DMS53 treated with DMSO at 0.1 percent for 48 hours (cell line): ENCODE measurements around the gene ZNF197.
"Not testable (repeated sequence)": the region's sequence is repeated elsewhere in the genome, so short reads cannot be mapped to it uniquely, and the experiment has no call there.

ENCODE experiments used
- DNase-seq: peaks from one replicate; lab custom pipeline; 2025; ENCODE audit not compliant: unreplicated experiment; lab: John Stamatoyannopoulos, UW

The ZNF197 gene

DNA sequence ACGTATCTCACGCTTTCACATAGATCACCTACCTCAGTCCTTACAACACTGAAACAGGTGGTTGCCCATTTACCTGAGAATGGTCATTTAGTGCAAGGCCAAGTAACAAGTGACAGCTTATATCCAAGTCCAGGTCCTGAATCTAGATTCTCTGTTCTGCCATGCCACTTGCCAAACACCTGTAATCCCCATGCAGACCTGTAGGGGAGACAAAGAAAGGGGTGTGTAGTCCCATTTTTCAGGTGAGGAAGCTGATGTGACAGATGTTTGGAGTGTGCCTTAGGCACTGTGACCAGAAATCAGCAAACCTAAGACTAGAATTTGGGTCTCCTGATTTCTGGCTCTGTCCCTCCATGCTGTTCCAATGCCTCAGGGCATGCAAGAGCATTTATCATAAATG lies 36.4 kb downstream of the ZNF197 start:
- DNase-seq: no peak

DNA sequence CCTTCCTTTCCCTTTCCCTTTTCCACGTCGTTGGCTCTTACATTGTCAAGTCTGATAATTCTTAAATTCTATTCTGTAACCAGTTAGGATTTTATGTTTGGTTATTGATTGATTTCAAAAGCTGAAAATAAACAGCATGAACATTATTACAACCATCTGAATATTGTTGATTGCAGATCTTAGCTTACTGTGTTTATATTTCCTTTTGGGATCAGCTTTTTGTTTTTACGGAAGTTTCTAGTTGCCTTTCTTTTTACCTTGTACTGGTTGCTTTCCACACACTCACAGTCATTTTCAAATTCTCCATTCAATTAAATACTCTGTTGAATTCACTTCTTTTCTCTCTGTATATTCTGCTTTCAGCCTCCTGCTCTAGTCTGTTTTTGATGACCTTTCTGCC lies 40.3 kb downstream of the ZNF197 start:
- no peak for DNase-seq

- no peak for DNase-seq
Measured at GRCh38 chr3:44666346-44666745, 41.5 kb downstream of the ZNF197 start.

DNA sequence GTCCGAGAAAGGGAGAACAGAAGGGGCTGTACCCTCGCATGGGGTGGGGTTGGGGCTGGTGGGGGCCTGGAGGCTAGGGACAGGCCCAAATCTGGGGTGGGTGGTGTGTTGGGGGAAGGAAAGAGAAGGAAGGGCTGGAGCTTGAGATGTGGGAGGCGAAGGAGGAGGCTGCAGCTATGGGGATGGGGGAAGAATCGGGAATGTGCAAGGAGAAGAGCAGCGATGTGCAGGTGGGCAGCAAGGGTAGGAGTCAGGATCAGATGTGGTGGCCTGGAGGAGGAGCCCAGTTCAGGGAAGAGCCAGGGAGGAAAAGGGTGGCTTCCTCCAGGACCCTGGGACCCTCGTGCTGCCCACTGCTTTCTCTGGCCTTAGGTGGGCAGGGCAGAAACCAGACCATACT lies 44.9 kb downstream of the ZNF197 start:
- DNase-seq: no peak

DNA sequence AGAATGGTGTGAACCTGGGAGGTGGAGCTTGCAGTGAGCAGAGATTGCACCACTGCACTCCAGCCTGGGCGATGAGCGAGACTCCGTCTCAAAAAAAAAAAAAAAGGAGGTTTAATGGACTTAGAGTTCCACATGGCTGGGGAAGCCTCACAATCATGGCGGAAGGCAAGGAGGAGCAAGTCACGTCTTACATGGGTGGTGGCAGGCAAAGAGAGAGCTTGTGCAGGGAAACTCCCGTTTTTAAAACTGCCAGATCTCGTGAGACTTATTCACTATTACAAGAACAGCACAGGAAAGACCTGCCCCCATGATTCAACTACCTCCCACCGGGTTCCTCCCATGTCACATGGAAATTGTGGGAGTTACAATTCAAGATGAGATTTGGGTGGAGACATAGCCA lies 48.6 kb downstream of the ZNF197 start:
- DNase-seq: not testable (repeated sequence)

GRCh38 chr3:44674211-44674610 lies 49.4 kb downstream of the ZNF197 start:
- DNase-seq: no peak

DNA sequence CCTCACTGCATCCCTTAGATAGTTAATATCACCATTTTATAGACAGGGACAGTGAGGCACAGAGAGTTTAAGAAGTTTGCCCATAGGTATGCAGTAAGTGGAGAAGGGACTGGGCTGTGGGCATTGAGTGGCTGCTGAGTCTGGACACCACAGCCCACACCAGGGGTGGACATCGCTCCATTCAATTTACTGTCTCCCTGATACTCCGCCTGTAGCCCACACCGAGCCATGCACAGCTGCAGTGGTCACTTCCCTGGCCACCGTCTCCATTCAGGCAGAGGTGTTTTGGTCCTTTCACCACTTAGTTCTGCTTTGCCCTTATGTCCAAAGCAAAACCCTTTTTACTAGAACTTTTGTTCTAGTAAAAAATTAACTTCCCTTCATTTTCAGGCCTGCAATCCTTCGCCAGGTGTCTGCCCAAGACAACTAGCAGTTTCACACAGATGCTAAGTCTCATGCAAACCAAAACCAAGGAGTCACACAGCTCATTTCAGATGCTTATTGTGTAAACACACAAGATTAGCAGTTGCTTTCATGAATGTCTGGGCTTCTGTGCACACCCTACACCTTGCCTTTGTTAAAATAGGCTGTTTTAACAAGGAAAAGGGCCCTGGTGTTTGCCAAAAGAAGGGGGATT lies 53.8 kb downstream of the ZNF197 start:
- DNase-seq: no peak

DNA sequence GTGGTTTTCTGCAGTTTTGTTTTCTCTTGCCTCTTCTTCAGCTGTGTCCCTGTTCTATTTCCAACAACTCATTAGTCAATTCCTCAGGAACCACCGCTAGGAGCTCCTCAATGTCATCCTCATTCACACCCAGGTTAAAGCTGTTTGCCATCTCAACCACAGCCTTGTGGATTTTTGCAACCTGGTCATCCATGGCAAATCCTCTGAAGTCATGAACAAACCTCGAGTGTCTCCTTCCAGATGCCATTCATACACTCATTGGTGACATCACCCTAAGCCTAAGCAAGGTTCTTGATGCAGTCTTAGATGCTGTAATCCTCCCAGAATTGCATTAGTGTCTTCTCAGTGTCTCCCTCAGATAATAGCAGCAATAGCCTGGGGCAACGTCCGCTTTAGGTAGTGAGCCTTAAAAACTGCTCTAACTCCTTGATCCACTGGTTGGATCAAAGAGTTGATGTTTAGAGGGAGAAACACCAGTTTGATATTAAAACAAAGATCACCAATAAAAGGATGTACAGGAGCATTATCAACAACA lies 56.2 kb downstream of the ZNF197 start:
- DNase-seq: no peak

GRCh38 chr3:44682182-44682896 lies 57.5 kb downstream of the ZNF197 start:
- no peak for DNase-seq

DNA sequence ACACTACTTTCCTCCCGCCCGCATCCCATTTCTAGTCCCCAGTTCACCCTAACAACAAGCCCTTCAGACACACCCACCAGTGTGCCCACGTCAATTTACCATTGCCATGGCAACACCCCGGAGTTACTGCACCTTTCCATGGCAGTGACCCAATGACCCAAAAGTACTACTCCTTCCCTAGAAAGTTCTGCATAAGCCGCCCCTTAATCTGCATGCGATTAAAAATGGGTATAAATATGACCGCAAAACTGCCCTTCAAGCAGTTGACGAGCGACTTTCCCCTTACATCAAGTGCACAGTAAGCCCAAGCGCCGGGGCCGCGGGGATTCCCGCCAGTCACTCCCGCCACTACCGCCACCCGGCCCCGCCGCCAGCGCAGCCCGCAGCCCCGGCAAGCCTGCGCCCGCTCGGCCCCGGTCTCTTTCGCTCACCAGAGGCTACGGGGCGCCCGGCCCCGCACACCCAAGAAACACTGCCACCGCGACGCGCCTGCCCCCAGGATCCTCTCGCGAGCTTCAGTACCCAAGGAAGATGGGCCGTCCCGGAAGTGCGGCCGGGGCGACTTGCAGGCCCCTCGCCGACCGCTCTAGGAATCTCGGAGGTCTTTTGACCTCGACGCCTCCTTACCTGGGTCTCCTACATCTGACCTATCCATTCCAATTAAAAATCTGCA lies 60.4 kb downstream of the ZNF197 start:
- DNase-seq: peak; percentile 36

DNA sequence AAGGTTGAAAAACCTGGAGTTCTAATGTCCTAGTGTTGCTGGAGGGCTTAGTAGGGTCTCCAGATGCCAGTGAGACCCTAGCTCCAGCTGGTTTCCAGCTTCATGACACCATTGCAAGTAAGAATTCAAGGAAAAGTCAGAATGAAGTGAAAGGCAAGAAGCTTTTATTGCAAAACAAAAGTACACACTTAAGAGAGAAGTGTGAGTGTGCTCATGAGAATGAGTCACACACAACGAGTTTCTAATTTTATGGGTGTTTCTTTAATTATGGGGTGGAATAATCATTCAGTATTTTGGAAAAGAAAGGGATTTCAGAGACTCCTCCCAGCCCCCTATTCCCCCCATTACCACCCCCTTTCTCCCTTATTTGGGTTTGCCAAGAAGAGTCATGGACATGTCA lies 63.1 kb downstream of the ZNF197 start:
- DNase-seq: no peak
